ENCODE results near the gene COPZ1. TPM values are rescaled to one million over a fixed set of nuclear protein-coding genes. Genes with fewer than 3 reads are reported as not detected.

The COPZ1 gene
- total and polyA plus RNA-seq, 2 donors (not counting 1 experiment from before 2014, with no cell fraction given) = 97.9 to 305 TPM

GRCh38 chr12:54363618-54364017, 38.7 kb downstream of the COPZ1 start:
- no peak overlapping the region for H3K27ac ChIP-seq (ENCODE audit: insufficient read depth, low read length)
- H3K4me2 ChIP-seq (ENCODE audit: extremely low read depth, insufficient read depth, low read length) = no peak overlapping the region

GRCh38 chr12:54364413-54364812, 39.5 kb downstream of the COPZ1 start, which contains the start of gene GPR84:
Gene GPR84 (minus strand): TSS chr12:54364486. CDS start chr12:54363851, 635 bp downstream.
- no peak within 1 kb of the TSS for H3K4me2 ChIP-seq (ENCODE audit: extremely low read depth, insufficient read depth, low read length)
- DNase-seq (ENCODE audit: low read depth in 2 of 2) = no peak
- no peaks in the 10 kb centered on the region for H4K20me1 ChIP-seq (ENCODE audit: control insufficient read depth, extremely low read depth, insufficient read depth, low read length)
- H2AFZ ChIP-seq (ENCODE audit: low read length) = no peak within 1 kb of the TSS
- no peaks in the 10 kb centered on the region for H3K27me3 ChIP-seq (ENCODE audit: control insufficient read depth, insufficient read depth, low read length)
- H3K36me3 ChIP-seq (ENCODE audit: control insufficient read depth, insufficient read depth, low read length) = no peaks in the 10 kb centered on the region
- H3K9me3 ChIP-seq (ENCODE audit: control insufficient read depth, insufficient read depth, low read depth, low read length) = no peaks in the 10 kb centered on the region
- H3K79me2 ChIP-seq (ENCODE audit: control insufficient read depth, insufficient read depth, low read length) = no peaks in the 10 kb centered on the region
- peaks cover 16% of the 10 kb centered on the region for H3K4me1 ChIP-seq (ENCODE audit: control insufficient read depth, extremely low read depth, insufficient read depth, low read length)
- H3K4me3 ChIP-seq (replicated peaks in 1 of 4; ENCODE audit: control extremely low read depth in 1 of 4, insufficient read depth in 1 of 4, low read depth in 3 of 4, low read length in 4 of 4) = no peak within 1 kb of the TSS
- TF ChIP-seq EZH2 (IDR thresholded peaks at IDR 0.05; ENCODE audit: low read length, missing control alignments) (no peak), CTCF (conservative IDR thresholded peaks at IDR 0.05 in 1 of 2, IDR thresholded peaks at IDR 0.05 in 1 of 2; ENCODE audit: low read depth in 1 of 2, low read length in 2 of 2) (no peak)
- H3K27ac ChIP-seq (ENCODE audit: insufficient read depth, low read length) = no peak within 1 kb of the TSS
- no peak within 1 kb of the TSS for H3K9ac ChIP-seq (ENCODE audit: insufficient read depth, low read length)

More at GRCh38 chr12:54363618-54364017, 38.7 kb downstream of the COPZ1 start:
- H3K36me3 ChIP-seq (ENCODE audit: control insufficient read depth, insufficient read depth, low read length) = no peaks in the 10 kb centered on the region
- no peak overlapping the region for H3K4me3 ChIP-seq (replicated peaks in 1 of 4; ENCODE audit: control extremely low read depth in 1 of 4, insufficient read depth in 1 of 4, low read depth in 3 of 4, low read length in 4 of 4)
- H3K4me1 ChIP-seq (ENCODE audit: control insufficient read depth, extremely low read depth, insufficient read depth, low read length) = peaks cover 13% of the 10 kb centered on the region
- H3K9ac ChIP-seq (ENCODE audit: insufficient read depth, low read length) = no peak overlapping the region
- H3K27me3 ChIP-seq (ENCODE audit: control insufficient read depth, insufficient read depth, low read length) = no peaks in the 10 kb centered on the region
- H2AFZ ChIP-seq (ENCODE audit: low read length) = no peak overlapping the region
- no peaks in the 10 kb centered on the region for H3K9me3 ChIP-seq (ENCODE audit: control insufficient read depth, insufficient read depth, low read depth, low read length)
- H4K20me1 ChIP-seq (ENCODE audit: control insufficient read depth, extremely low read depth, insufficient read depth, low read length) = no peaks in the 10 kb centered on the region
- TF ChIP-seq EZH2 (IDR thresholded peaks at IDR 0.05; ENCODE audit: low read length, missing control alignments) (no peak), CTCF (conservative IDR thresholded peaks at IDR 0.05 in 1 of 2, IDR thresholded peaks at IDR 0.05 in 1 of 2; ENCODE audit: low read depth in 1 of 2, low read length in 2 of 2) (no peak)
- no peaks in the 10 kb centered on the region for H3K79me2 ChIP-seq (ENCODE audit: control insufficient read depth, insufficient read depth, low read length)
- no peak for DNase-seq (ENCODE audit: low read depth in 2 of 2)

GRCh38 chr12:54368025-54368708, 43.2 kb downstream of the COPZ1 start:
- no peaks in the 10 kb centered on the region for H4K20me1 ChIP-seq (ENCODE audit: control insufficient read depth, extremely low read depth, insufficient read depth, low read length)
- H3K9ac ChIP-seq (ENCODE audit: insufficient read depth, low read length) = no peak overlapping the region
- H3K36me3 ChIP-seq (ENCODE audit: control insufficient read depth, insufficient read depth, low read length) = no peaks in the 10 kb centered on the region
- no peak overlapping the region for H3K27ac ChIP-seq (ENCODE audit: insufficient read depth, low read length)
- no peaks in the 10 kb centered on the region for H3K27me3 ChIP-seq (ENCODE audit: control insufficient read depth, insufficient read depth, low read length)
- peak overlapping the region; percentile 83 for H3K4me2 ChIP-seq (ENCODE audit: extremely low read depth, insufficient read depth, low read length)
- H3K9me3 ChIP-seq (ENCODE audit: control insufficient read depth, insufficient read depth, low read depth, low read length) = no peaks in the 10 kb centered on the region
- H2AFZ ChIP-seq (ENCODE audit: low read length) = peak overlapping the region; percentile 83
- DNase-seq (ENCODE audit: low read depth in 2 of 2) = no peak
- no peak overlapping the region for H3K4me3 ChIP-seq (replicated peaks in 1 of 4; ENCODE audit: control extremely low read depth in 1 of 4, insufficient read depth in 1 of 4, low read depth in 3 of 4, low read length in 4 of 4)
- H3K79me2 ChIP-seq (ENCODE audit: control insufficient read depth, insufficient read depth, low read length) = no peaks in the 10 kb centered on the region
- no peak for TF ChIP-seq EZH2 (IDR thresholded peaks at IDR 0.05; ENCODE audit: low read length, missing control alignments)
- TF ChIP-seq CTCF (conservative IDR thresholded peaks at IDR 0.05 in 1 of 2, IDR thresholded peaks at IDR 0.05 in 1 of 2; ENCODE audit: low read depth in 1 of 2, low read length in 2 of 2) = no peak
- H3K4me1 ChIP-seq (ENCODE audit: control insufficient read depth, extremely low read depth, insufficient read depth, low read length) = peaks cover 17% of the 10 kb centered on the region
